ENCODE results near the gene MRFAP1.

Gene MRFAP1

DNA sequence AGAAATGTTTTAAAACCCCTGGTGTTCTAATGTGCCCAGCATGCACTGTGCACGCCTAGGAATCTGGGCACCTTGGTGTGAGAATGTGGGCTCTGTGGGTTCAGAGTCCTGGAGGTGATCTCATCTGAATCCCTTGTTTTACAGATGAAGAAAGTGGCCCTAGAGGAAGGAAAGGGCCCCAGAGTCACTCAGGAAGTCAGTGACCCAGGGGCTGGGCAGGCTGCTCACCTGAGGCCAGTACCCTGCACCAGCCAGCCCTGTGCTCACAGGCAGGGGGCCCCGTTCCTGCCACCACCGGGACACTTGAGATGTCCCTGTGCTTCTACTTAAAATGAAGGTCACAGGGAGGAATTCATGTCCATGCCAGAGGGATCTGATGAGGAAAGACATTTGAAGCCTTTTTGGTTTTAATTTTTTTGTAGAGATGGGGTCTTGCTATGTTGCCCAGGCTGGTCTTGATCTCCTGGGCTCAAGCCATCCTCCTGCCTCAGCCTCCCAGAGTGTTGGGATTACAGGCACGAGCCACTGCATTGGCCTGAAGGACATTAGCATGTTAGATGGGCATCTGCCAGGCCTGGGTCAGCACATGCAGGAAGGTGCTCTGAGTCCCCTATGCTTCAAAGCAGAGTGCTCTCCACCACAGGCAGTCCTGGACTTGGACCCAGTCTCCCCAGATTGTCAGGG is 45.8 kb downstream of the MRFAP1 start:
- H3K9ac ChIP-seq (ENCODE audit: low read length) = no peak overlapping the region
- H3K4me2 ChIP-seq (ENCODE audit: low read length) = no peak overlapping the region
- H3K9me3 ChIP-seq (ENCODE audit: insufficient read depth, low read length) = no peaks in the 10 kb centered on the region
- H4K20me1 ChIP-seq (ENCODE audit: insufficient read depth, low read length) = no peaks in the 10 kb centered on the region
- H3K79me2 ChIP-seq (ENCODE audit: low read length) = no peaks in the 10 kb centered on the region
- no peaks in the 10 kb centered on the region for H3K36me3 ChIP-seq (replicated peaks; ENCODE audit: low read depth, low read length)
- TF ChIP-seq EZH2phosphoT487 (IDR thresholded peaks at IDR 0.05; ENCODE audit: low read depth) = no peak
- TF ChIP-seq, protein P1, sequence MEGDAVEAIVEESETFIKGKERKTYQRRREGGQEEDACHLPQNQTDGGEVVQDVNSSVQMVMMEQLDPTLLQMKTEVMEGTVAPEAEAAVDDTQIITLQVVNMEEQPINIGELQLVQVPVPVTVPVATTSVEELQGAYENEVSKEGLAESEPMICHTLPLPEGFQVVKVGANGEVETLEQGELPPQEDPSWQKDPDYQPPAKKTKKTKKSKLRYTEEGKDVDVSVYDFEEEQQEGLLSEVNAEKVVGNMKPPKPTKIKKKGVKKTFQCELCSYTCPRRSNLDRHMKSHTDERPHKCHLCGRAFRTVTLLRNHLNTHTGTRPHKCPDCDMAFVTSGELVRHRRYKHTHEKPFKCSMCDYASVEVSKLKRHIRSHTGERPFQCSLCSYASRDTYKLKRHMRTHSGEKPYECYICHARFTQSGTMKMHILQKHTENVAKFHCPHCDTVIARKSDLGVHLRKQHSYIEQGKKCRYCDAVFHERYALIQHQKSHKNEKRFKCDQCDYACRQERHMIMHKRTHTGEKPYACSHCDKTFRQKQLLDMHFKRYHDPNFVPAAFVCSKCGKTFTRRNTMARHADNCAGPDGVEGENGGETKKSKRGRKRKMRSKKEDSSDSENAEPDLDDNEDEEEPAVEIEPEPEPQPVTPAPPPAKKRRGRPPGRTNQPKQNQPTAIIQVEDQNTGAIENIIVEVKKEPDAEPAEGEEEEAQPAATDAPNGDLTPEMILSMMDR (IDR thresholded peaks at IDR 0.05; ENCODE audit: low read depth, low read length) = no peak
- H3K4me3 ChIP-seq (ENCODE audit: low read length) = no peak overlapping the region
- H2AFZ ChIP-seq (ENCODE audit: low read depth, low read length) = no peak overlapping the region
- H3K4me1 ChIP-seq (ENCODE audit: low read length) = no peaks in the 10 kb centered on the region
- no peaks in the 10 kb centered on the region for H3K27me3 ChIP-seq (ENCODE audit: low read depth, low read length)
- H3K27ac ChIP-seq (ENCODE audit: low read length) = no peak overlapping the region

DNA sequence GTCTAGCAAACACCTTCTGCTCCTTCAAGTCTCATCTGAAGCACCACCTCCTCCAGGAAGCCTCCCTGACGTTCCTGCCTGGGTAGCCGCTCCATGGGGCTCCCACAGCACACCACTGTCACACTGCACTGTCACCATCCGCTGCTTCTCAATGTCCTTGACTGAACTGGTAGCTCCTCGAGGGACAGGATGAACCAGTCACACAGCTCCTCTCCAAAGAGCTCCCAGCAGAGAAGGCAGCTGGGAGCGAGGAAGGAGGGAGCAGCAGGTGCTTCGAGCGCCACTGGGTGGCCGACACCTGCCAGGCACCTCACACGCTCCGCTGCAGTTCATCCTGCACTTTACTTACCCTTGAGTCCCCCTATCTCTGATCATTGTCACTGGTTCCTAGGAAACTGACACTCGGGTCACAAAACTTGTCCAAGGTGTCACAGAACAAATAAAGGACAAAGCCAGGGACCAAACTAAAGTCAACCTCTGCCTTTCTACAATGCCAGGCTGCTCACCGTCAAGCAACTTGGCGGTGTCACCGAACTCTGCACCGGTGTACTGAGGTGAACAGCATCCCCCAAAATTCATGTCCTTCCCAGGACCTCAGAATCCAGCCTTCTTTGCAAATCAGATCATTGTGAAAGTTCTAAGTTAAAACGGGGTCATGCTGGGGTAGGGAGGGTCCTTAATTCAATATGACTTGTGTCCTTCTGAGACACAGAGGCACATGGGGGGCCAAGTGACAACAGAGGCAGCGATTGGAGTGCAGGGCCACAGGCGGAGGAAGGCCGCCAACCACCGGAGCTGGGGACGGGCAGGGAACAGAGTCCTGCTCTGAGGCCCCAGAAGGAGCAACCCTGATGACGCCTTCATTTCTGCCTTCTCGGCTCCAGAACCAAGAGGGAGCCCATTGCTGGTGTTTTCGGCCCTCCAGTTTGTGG is 47.7 kb downstream of the MRFAP1 start:
- Histone ChIP-seq H3K4me1 (ENCODE audit: low read length) (no peaks in the 10 kb centered on the region), H3K27me3 (ENCODE audit: low read depth, low read length) (no peaks in the 10 kb centered on the region), H3K9ac (ENCODE audit: low read length) (no peak overlapping the region), H3K4me2 (ENCODE audit: low read length) (no peak overlapping the region), H2AFZ (ENCODE audit: low read depth, low read length) (no peak overlapping the region), H3K79me2 (ENCODE audit: low read length) (no peaks in the 10 kb centered on the region), H3K9me3 (ENCODE audit: insufficient read depth, low read length) (no peaks in the 10 kb centered on the region), H3K4me3 (ENCODE audit: low read length) (no peak overlapping the region), H3K27ac (ENCODE audit: low read length) (no peak overlapping the region), H3K36me3 (replicated peaks; ENCODE audit: low read depth, low read length) (no peaks in the 10 kb centered on the region), H4K20me1 (ENCODE audit: insufficient read depth, low read length) (no peaks in the 10 kb centered on the region)
- TF ChIP-seq, protein P1 (IDR thresholded peaks at IDR 0.05; ENCODE audit: low read depth, low read length) = no peak
- no peak for TF ChIP-seq EZH2phosphoT487 (IDR thresholded peaks at IDR 0.05; ENCODE audit: low read depth)

DNA sequence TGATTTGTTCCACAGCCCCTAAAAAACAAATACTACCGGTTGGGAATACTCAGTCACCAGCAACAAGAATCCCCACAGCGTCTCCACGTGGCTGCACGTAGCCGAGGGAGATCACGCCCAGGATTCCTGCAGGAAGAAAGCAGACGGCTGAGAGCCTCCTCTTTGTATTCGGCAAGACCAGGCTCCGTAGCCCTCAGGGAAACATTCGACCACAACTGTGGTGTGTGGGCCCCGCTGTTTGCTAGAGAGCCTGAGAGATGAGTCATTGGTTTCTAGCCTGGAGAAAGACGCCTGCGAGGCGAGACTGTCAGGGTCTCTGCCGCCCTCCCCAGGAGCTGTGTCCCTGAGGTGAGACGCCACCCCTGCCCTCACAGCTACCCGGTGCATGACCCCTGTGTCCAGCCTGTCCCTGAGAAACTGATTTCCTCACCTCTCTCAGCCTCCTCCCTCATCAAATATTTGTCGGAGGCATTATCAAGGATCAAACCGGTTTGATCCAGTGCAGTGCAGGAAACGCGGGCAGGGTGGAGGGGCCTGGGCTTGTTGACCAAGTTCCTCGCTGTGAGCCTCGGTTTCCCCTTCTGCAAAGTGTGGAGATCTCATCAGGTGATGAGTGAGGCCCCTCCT is 48.5 kb downstream of the MRFAP1 start:
- no peaks in the 10 kb centered on the region for H3K27me3 ChIP-seq (ENCODE audit: low read depth, low read length)
- no peaks in the 10 kb centered on the region for H4K20me1 ChIP-seq (ENCODE audit: insufficient read depth, low read length)
- no peaks in the 10 kb centered on the region for H3K4me1 ChIP-seq (ENCODE audit: low read length)
- H2AFZ ChIP-seq (ENCODE audit: low read depth, low read length) = no peak overlapping the region
- no peaks in the 10 kb centered on the region for H3K36me3 ChIP-seq (replicated peaks; ENCODE audit: low read depth, low read length)
- TF ChIP-seq, protein P1 (IDR thresholded peaks at IDR 0.05; ENCODE audit: low read depth, low read length) = no peak
- no peak for TF ChIP-seq EZH2phosphoT487 (IDR thresholded peaks at IDR 0.05; ENCODE audit: low read depth)
- no peak overlapping the region for H3K4me2 ChIP-seq (ENCODE audit: low read length)
- H3K4me3 ChIP-seq (ENCODE audit: low read length) = no peak overlapping the region
- no peak overlapping the region for H3K27ac ChIP-seq (ENCODE audit: low read length)
- no peak overlapping the region for H3K9ac ChIP-seq (ENCODE audit: low read length)
- no peaks in the 10 kb centered on the region for H3K9me3 ChIP-seq (ENCODE audit: insufficient read depth, low read length)
- no peaks in the 10 kb centered on the region for H3K79me2 ChIP-seq (ENCODE audit: low read length)

DNA sequence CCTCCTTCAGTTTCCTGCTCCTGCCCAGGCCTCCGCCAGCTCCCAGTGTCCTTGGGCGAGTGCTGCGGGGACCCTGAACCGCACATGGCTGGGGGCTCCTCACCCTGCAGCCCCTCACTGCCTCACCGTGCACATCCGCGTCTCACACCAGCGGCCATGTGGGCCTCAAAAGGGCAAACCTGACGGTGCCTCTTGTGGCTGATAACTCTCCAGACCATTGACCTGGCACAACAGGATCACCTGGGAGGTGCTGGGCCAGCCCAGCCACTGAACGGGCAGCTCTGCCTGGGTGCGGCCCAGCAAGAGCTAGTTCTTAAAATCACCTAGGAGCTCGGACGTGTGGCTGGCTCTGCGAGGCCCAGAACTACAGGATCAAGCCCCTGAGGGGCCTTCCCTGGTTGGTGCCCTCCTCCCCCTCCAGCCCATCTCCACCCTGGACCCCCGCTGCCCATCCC is 49.0 kb downstream of the MRFAP1 start:
- H3K27me3 ChIP-seq (ENCODE audit: low read depth, low read length) = no peaks in the 10 kb centered on the region
- no peak overlapping the region for H2AFZ ChIP-seq (ENCODE audit: low read depth, low read length)
- no peaks in the 10 kb centered on the region for H3K9me3 ChIP-seq (ENCODE audit: insufficient read depth, low read length)
- H3K4me1 ChIP-seq (ENCODE audit: low read length) = no peaks in the 10 kb centered on the region
- no peak overlapping the region for H3K27ac ChIP-seq (ENCODE audit: low read length)
- no peak for TF ChIP-seq EZH2phosphoT487 (IDR thresholded peaks at IDR 0.05; ENCODE audit: low read depth)
- TF ChIP-seq, protein P1 (IDR thresholded peaks at IDR 0.05; ENCODE audit: low read depth, low read length) = no peak
- no peak overlapping the region for H3K4me3 ChIP-seq (ENCODE audit: low read length)
- H3K4me2 ChIP-seq (ENCODE audit: low read length) = no peak overlapping the region
- H3K36me3 ChIP-seq (replicated peaks; ENCODE audit: low read depth, low read length) = no peaks in the 10 kb centered on the region
- no peaks in the 10 kb centered on the region for H3K79me2 ChIP-seq (ENCODE audit: low read length)
- no peak overlapping the region for H3K9ac ChIP-seq (ENCODE audit: low read length)
- no peaks in the 10 kb centered on the region for H4K20me1 ChIP-seq (ENCODE audit: insufficient read depth, low read length)
